ENCODE data around the gene TIPARP.

TIPARP gene

GRCh38 chr3:156716105-156716862 lies 41.9 kb downstream of the TIPARP start:
- no peak for TF ChIP-seq CTCF (IDR thresholded peaks at IDR 0.05; ENCODE audit: low read depth, low read length)
- no peak overlapping the region for H3K4me3 ChIP-seq (ENCODE audit: low read depth, low read length)

GRCh38 chr3:156718622-156719306 lies 44.4 kb downstream of the TIPARP start:
- H3K4me3 ChIP-seq (ENCODE audit: low read depth, low read length): no peak overlapping the region
- TF ChIP-seq CTCF (IDR thresholded peaks at IDR 0.05; ENCODE audit: low read depth, low read length): no peak

GRCh38 chr3:156720826-156721225 lies 46.4 kb downstream of the TIPARP start:
- TF ChIP-seq CTCF (IDR thresholded peaks at IDR 0.05; ENCODE audit: low read depth, low read length): no peak

GRCh38 chr3:156721687-156722618 lies 47.6 kb downstream of the TIPARP start:
- no peak for TF ChIP-seq CTCF (IDR thresholded peaks at IDR 0.05; ENCODE audit: low read depth, low read length)

More at GRCh38 chr3:156720826-156721225, 46.4 kb downstream of the TIPARP start:
- H3K4me3 ChIP-seq (ENCODE audit: low read depth, low read length): no peak overlapping the region

GRCh38 chr3:156723182-156723619 lies 48.8 kb downstream of the TIPARP start:
- no peak for TF ChIP-seq CTCF (IDR thresholded peaks at IDR 0.05; ENCODE audit: low read depth, low read length)

More at GRCh38 chr3:156721687-156722618, 47.6 kb downstream of the TIPARP start:
- no peak overlapping the region for H3K4me3 ChIP-seq (ENCODE audit: low read depth, low read length)

GRCh38 chr3:156725682-156726081 lies 51.3 kb downstream of the TIPARP start:
- H3K4me3 ChIP-seq (ENCODE audit: low read depth, low read length): no peak overlapping the region
- no peak for TF ChIP-seq CTCF (IDR thresholded peaks at IDR 0.05; ENCODE audit: low read depth, low read length)

More at GRCh38 chr3:156723182-156723619, 48.8 kb downstream of the TIPARP start:
- no peak overlapping the region for H3K4me3 ChIP-seq (ENCODE audit: low read depth, low read length)

Measured in WI38 (cell line).